Uterus (tissue), 4 donors: ENCODE results near the gene MSMP. TPM values are rescaled to one million over a fixed set of nuclear protein-coding genes. Genes with fewer than 3 reads are reported as not detected.

Experiments used
- DNase-seq, 2 donors: peaks; one replicate each; pipeline ENCODE4 v3.0.0-alpha.2; 2019 to 2020
- H3K27ac ChIP-seq, 2 donors: fragments of 200-600 bp; sonication (generic); 1 replicate in 1 of 2; 2 replicates in 1 of 2; pipeline ENCODE4 v1.5.1; 2016 to 2018
- H3K27me3 ChIP-seq, 2 donors: fragments of 200-600 bp; sonication (generic); one replicate each; pipeline ENCODE4 v1.5.1; 2018 to 2019; ENCODE audit warnings: control low read depth in 1 of 2
- H3K36me3 ChIP-seq, 2 donors: fragments of 200-600 bp; sonication (generic); one replicate each; pipeline ENCODE4 v1.5.1; 2019; ENCODE audit warnings: control low read depth in 1 of 2
- H3K4me1 ChIP-seq, 2 donors: fragments of 200-600 bp; sonication (generic); one replicate each; pipeline ENCODE4 v1.5.1; 2018 to 2019; ENCODE audit warnings: control low read depth in 1 of 2
- H3K4me3 ChIP-seq, 2 donors: fragments of 200-600 bp; sonication (generic); 1 replicate in 1 of 2; 2 replicates in 1 of 2; pipeline ENCODE4 v1.5.1; 2018 to 2019; ENCODE audit warnings: mild to moderate bottlenecking in 1 of 2
- H3K9me3 ChIP-seq, 2 donors: fragments of 200-600 bp; sonication (generic); one replicate each; pipeline ENCODE4 v1.5.1; 2019; ENCODE audit warnings: control low read depth in 1 of 2
- POLR2A ChIP-seq, 2 donors: fragments of 450-650 bp; IDR thresholded peaks; one replicate each; pipeline ENCODE4 v1.6.1; 2016; ENCODE audit warnings: antibody characterized with exemption in 2 of 2, mild to moderate bottlenecking in 1 of 2, moderate library complexity in 1 of 2
- intact Hi-C: fragments of 100-400 bp; cut with DNase I; formaldehyde crosslinking; loops from one replicate; pipeline ENCODE4 v1.15.1; 2023; ENCODE audit warnings: low total_unique reads
- total RNA-seq, 4 donors: library from RNA; depleted of rRNA in 3 of 4; stranded (reverse); fragments of >200 nt in 3 of 4; gene quantifications; one replicate each; pipeline versions ENCODE4 v1.1.0 to v1.2.4, GENCODE V29; 2014 to 2023
- TF ChIP-seq, protein P1 (sequence below), 4 experiments: fragments of 200-600 bp in 2 of 4; fragments of 450-650 bp in 2 of 4; sonication (generic) in 2 of 4; IDR thresholded peaks; one replicate each; pipeline ENCODE4 v1.5.1; 2016 to 2019; ENCODE audit warnings: antibody characterized with exemption in 4 of 4, mild to moderate bottlenecking in 2 of 4, moderate library complexity in 1 of 4
- donor health status: DM: yes; HTN: yes; CAD: no.

Gene MSMP
- total RNA-seq, 4 donors from 2014 or later: not detected

DNA sequence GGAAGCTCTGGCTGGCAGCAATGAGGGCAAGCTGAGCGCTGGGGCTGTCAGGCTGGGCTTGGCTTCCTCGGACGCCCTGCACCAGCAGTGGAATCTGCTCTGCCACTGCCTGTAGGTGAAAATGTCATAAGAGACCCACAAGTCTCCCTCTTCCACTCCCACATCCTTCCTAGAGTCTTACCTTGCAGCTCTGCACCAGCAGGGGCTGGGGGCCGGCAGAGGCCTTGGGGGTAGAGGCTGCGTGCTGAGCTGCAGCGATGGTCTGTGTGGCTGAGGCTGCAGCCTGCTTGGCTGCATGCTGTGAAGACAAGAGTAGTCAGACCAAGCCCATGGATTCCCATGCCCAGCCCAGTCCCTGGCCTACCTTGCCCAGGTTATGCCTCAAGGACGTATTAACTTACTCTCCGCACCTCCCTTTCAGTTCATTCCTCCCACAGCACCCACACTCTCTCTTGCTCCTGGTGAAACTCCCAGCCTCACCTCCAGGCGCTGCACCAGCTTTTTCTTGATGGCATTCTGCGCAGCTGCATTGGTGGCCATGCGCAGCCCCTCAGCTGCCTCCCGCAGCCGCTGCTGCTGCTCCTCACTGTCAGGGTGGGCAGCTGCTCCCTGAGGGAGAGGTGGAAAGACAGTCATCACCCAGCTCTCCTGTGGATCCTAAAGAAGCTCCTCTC lies 39.4 kb downstream of the MSMP start:
- Histone ChIP-seq H3K4me1 (no peaks in the 10 kb centered on the region), H3K27me3 (no peaks in the 10 kb centered on the region), H3K27ac (no peak overlapping the region), H3K36me3 (no peaks in the 10 kb centered on the region), H3K9me3 (no peaks in the 10 kb centered on the region), H3K4me3 (no peak overlapping the region)
- TF ChIP-seq, protein P1, sequence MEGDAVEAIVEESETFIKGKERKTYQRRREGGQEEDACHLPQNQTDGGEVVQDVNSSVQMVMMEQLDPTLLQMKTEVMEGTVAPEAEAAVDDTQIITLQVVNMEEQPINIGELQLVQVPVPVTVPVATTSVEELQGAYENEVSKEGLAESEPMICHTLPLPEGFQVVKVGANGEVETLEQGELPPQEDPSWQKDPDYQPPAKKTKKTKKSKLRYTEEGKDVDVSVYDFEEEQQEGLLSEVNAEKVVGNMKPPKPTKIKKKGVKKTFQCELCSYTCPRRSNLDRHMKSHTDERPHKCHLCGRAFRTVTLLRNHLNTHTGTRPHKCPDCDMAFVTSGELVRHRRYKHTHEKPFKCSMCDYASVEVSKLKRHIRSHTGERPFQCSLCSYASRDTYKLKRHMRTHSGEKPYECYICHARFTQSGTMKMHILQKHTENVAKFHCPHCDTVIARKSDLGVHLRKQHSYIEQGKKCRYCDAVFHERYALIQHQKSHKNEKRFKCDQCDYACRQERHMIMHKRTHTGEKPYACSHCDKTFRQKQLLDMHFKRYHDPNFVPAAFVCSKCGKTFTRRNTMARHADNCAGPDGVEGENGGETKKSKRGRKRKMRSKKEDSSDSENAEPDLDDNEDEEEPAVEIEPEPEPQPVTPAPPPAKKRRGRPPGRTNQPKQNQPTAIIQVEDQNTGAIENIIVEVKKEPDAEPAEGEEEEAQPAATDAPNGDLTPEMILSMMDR (IDR thresholded peaks at IDR 0.05): no peak
- no peak for TF ChIP-seq POLR2A (IDR thresholded peaks at IDR 0.05)
- intact Hi-C loops: no loop called here
- DNase-seq: no peak

DNA sequence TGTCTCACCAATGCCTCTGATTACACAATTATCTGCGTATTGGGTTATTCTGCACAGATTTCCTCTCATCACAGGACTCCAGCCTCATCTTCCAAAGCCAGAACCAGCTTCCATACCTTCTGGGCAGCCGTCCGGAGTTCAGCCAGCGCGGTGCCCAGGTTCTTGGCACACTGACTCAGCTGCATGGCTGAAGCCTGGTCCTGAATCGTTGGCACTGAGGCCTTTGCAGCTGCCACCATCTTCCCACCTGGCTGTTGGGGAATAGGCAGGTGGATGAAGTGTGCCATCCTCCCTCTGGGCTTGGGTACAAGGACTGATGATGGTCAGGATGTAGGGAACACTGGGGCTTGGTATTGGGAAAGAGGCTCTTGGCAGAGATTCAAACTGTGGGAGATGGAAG lies 40.0 kb downstream of the MSMP start:
- Histone ChIP-seq H3K36me3 (no peaks in the 10 kb centered on the region), H3K4me1 (no peaks in the 10 kb centered on the region), H3K27me3 (no peaks in the 10 kb centered on the region), H3K9me3 (no peaks in the 10 kb centered on the region), H3K27ac (no peak overlapping the region), H3K4me3 (no peak overlapping the region)
- TF ChIP-seq, protein P1 (IDR thresholded peaks at IDR 0.05): no peak
- no peak for TF ChIP-seq POLR2A (IDR thresholded peaks at IDR 0.05)
- intact Hi-C loops: no loop called here
- no peak for DNase-seq

DNA sequence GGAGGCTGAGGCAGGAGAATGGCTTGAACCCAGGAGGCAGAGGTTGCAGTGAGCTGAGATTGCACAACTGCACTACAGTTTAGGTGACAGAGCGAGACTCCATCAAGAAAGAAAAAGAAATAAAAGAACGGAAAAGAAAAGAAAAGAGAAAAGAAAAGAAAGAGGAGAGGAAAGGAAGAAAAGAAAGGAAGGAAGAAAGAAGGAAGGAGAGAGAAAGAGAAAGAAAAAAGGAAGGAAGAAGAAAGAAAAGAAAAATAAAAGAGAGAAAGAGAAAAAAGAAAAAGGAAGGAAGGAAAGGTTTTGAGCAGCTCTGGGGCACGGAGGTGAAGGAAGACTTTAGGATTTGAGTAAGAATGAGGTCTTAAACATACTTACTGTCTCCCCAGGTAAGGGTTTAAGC lies 40.5 kb downstream of the MSMP start:
- no peak for DNase-seq
- Histone ChIP-seq H3K9me3 (no peaks in the 10 kb centered on the region), H3K4me1 (no peaks in the 10 kb centered on the region), H3K27me3 (no peaks in the 10 kb centered on the region), H3K27ac (no peak overlapping the region), H3K4me3 (no peak overlapping the region), H3K36me3 (no peaks in the 10 kb centered on the region)
- TF ChIP-seq, protein P1 (IDR thresholded peaks at IDR 0.05): no peak
- no peak for TF ChIP-seq POLR2A (IDR thresholded peaks at IDR 0.05)
- intact Hi-C loops: no loop called here

DNA sequence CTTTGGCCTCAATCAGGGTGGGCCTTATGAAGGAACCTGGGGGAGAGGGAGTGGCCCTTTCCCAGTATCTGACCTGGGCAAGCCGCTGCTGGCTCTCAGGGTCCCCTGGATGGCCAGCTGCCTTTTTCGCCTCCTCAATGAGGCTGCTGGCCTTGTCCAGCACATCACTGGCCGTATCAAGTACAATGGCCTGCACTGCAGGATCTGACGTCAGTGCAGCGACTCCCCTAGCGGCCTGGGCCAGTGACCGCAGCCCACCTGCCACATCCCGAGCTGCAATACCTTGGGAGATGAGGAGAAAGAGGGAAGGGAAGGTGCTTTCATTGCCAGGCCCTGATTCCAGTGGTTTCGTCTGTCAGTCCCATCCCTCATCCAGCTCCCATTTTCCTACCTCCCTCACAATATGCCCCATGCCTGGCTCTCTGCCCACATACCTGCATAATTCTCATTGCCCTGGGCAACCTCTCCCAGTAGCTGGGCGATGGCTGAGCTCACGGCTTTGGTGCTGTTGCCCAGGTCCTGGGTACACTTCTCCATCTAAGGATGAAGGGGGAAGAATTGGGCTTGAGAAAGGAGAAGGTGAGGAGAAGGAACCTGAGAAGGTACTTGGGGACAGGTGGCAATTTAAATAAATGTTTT lies 41.2 kb downstream of the MSMP start:
- H3K4me3 ChIP-seq: no peak overlapping the region
- no peaks in the 10 kb centered on the region for H3K36me3 ChIP-seq
- no peak for DNase-seq
- no peaks in the 10 kb centered on the region for H3K9me3 ChIP-seq
- H3K4me1 ChIP-seq: no peaks in the 10 kb centered on the region
- TF ChIP-seq, protein P1 (IDR thresholded peaks at IDR 0.05): no peak
- no peak for TF ChIP-seq POLR2A (IDR thresholded peaks at IDR 0.05)
- no peaks in the 10 kb centered on the region for H3K27me3 ChIP-seq
- intact Hi-C loops: no loop called here
- no peak overlapping the region for H3K27ac ChIP-seq
